Liver (tissue), 9 donors: ENCODE measurements around the gene NCS1. TPM values are rescaled to one million over a fixed set of nuclear protein-coding genes. Genes with fewer than 3 reads are reported as not detected.

ENCODE experiments used
- DNase-seq: peaks from one replicate; pipeline ENCODE4 v3.0.0-alpha.2; 2017; ENCODE audit warnings: low spot score
- H3K27ac ChIP-seq, 2 donors: one replicate each; pipeline ENCODE4 v1.7.0; 2013; ENCODE audit warnings: inconsistent platforms in 2 of 2, low read length in 2 of 2, control low read depth in 1 of 2, low read depth in 1 of 2, mild to moderate bottlenecking in 1 of 2
- H3K27me3 ChIP-seq, 4 donors: one replicate each; pipeline versions ENCODE4 v1.6.1 to v1.7.0; 2013; ENCODE audit warnings: low read length in 3 of 4, inconsistent platforms in 1 of 4, mild to moderate bottlenecking in 1 of 4, moderate library complexity in 1 of 4; ENCODE audit not compliant: control insufficient read depth in 4 of 4, insufficient read depth in 4 of 4
- H3K36me3 ChIP-seq, 4 donors: one replicate each; pipeline versions ENCODE4 v1.6.1 to v1.7.0; 2013; ENCODE audit warnings: low read length in 3 of 4, mild to moderate bottlenecking in 3 of 4, low read depth in 1 of 4, moderate library complexity in 1 of 4; ENCODE audit not compliant: control insufficient read depth in 4 of 4, insufficient read depth in 3 of 4
- H3K4me1 ChIP-seq, 4 donors: one replicate each; pipeline versions ENCODE4 v1.6.1 to v1.7.0; 2013; ENCODE audit warnings: low read length in 3 of 4, mild to moderate bottlenecking in 3 of 4, moderate library complexity in 1 of 4; ENCODE audit not compliant: control insufficient read depth in 4 of 4, insufficient read depth in 4 of 4
- H3K4me3 ChIP-seq, 3 donors: one replicate each; pipeline versions ENCODE4 v1.6.1 to v1.7.0; 2013; ENCODE audit warnings: low read length in 3 of 3, control low read depth in 1 of 3, low read depth in 1 of 3, mild to moderate bottlenecking in 1 of 3
- H3K9ac ChIP-seq, 2 donors: one replicate each; pipeline ENCODE4 v1.7.0; 2013; ENCODE audit warnings: low read length in 2 of 2, mild to moderate bottlenecking in 2 of 2, moderate library complexity in 2 of 2, control low read depth in 1 of 2, low read depth in 1 of 2
- H3K9me3 ChIP-seq, 4 donors: one replicate each; pipeline versions ENCODE4 v1.6.1 to v1.7.0; 2013; ENCODE audit warnings: low read length in 3 of 4; ENCODE audit not compliant: control insufficient read depth in 4 of 4
- ATF3 ChIP-seq: IDR thresholded peaks from 2 replicates; pipeline ENCODE4 v1.6.1; 2016; ENCODE audit warnings: antibody characterized with exemption
- EGR1 ChIP-seq, 2 donors: IDR thresholded peaks; 2 replicates each; pipeline ENCODE4 v1.6.1; 2016 to 2018; ENCODE audit warnings: antibody characterized with exemption in 2 of 2, low read depth in 2 of 2
- FOXA1 ChIP-seq: IDR thresholded peaks from 2 replicates; pipeline ENCODE4 v1.6.1; 2016; ENCODE audit warnings: antibody characterized with exemption
- FOXA2 ChIP-seq: IDR thresholded peaks from 2 replicates; pipeline ENCODE4 v1.6.1; 2016; ENCODE audit warnings: antibody characterized with exemption
- GABPA ChIP-seq, 2 donors: IDR thresholded peaks in 1 of 2; conservative IDR thresholded peaks in 1 of 2; 2 replicates each; pipeline ENCODE4 v1.6.1; 2016; ENCODE audit warnings: antibody characterized with exemption in 2 of 2, mild to moderate bottlenecking in 1 of 2, moderate library complexity in 1 of 2
- HNF4A ChIP-seq, 2 donors: conservative IDR thresholded peaks; 2 replicates each; pipeline ENCODE4 v1.6.1; 2016; ENCODE audit warnings: antibody characterized with exemption in 2 of 2, mild to moderate bottlenecking in 2 of 2
- HNF4G ChIP-seq: IDR thresholded peaks from 2 replicates; pipeline ENCODE4 v1.6.1; 2016; ENCODE audit warnings: antibody characterized with exemption
- MAX ChIP-seq: IDR thresholded peaks from 2 replicates; pipeline ENCODE4 v1.6.1; 2016; ENCODE audit warnings: antibody characterized with exemption
- RAD21 ChIP-seq, 2 donors: IDR thresholded peaks; 2 replicates each; pipeline ENCODE4 v1.6.1; 2016; ENCODE audit warnings: antibody characterized with exemption in 2 of 2, mild to moderate bottlenecking in 2 of 2
- TAF1 ChIP-seq: conservative IDR thresholded peaks from 2 replicates; pipeline ENCODE4 v1.6.1; 2016; ENCODE audit warnings: antibody characterized with exemption, mild to moderate bottlenecking
- YY1 ChIP-seq: IDR thresholded peaks from 2 replicates; pipeline ENCODE4 v1.6.1; 2016; ENCODE audit warnings: antibody characterized with exemption, mild to moderate bottlenecking
- WGBS: extraction: QIAGEN DNeasy Blood & Tissue Kit; methylation state at CpG from one replicate; pipeline ENCODE4 v1.1.7; 2013; 5-methylcytosine and 5-hydroxymethylcytosine counted together
- polyA plus RNA-seq, 2 donors: library from polyadenylated mRNA; stranded (reverse) in 1 of 2; unstranded in 1 of 2; fragments of 200-250 nt in 1 of 2; fragments of >200 nt in 1 of 2; fragmentation: Nextera tagmentation in 1 of 2; extraction: Ambion mirVana in 1 of 2; gene quantifications; one replicate each; pipeline versions ENCODE4 v1.2.1 to v1.2.3, GENCODE V29; 2013 to 2015
- total RNA-seq, 2 donors: library from RNA; depleted of rRNA; stranded (reverse); fragments of >200 nt; gene quantifications; one replicate each; pipeline ENCODE4 v1.2.3, GENCODE V29; 2014
- TF ChIP-seq, protein P1 (sequence below): IDR thresholded peaks from 2 replicates; pipeline ENCODE4 v1.6.1; 2016; ENCODE audit warnings: antibody characterized with exemption
- TF ChIP-seq, protein P2 (sequence below): IDR thresholded peaks from 2 replicates; pipeline ENCODE4 v1.6.1; 2016; ENCODE audit warnings: antibody characterized with exemption, mild to moderate bottlenecking
- donor health status: healthy.
- donor health status: healthy.
- donor health status: healthy.
- donor health status: healthy.
- donor health status: healthy.

The NCS1 gene
- total and polyA plus RNA-seq, 4 donors: 0.35 to 2.5 (median 1.2) TPM

- H3K9ac ChIP-seq: no peak overlapping the region
- H3K4me1 ChIP-seq: peaks cover 1 to 7% (median 4%) of the 10 kb centered on the region in 4 donors
- DNase-seq: no peak
- no peaks in the 10 kb centered on the region for H3K27me3 ChIP-seq
- H3K36me3 ChIP-seq: no peaks in the 10 kb centered on the region
- H3K9me3 ChIP-seq: no peaks in the 10 kb centered on the region
- TF ChIP-seq TAF1: no peak
- TF ChIP-seq, protein P1, sequence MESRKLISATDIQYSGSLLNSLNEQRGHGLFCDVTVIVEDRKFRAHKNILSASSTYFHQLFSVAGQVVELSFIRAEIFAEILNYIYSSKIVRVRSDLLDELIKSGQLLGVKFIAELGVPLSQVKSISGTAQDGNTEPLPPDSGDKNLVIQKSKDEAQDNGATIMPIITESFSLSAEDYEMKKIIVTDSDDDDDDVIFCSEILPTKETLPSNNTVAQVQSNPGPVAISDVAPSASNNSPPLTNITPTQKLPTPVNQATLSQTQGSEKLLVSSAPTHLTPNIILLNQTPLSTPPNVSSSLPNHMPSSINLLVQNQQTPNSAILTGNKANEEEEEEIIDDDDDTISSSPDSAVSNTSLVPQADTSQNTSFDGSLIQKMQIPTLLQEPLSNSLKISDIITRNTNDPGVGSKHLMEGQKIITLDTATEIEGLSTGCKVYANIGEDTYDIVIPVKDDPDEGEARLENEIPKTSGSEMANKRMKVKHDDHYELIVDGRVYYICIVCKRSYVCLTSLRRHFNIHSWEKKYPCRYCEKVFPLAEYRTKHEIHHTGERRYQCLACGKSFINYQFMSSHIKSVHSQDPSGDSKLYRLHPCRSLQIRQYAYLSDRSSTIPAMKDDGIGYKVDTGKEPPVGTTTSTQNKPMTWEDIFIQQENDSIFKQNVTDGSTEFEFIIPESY: no peak
- TF ChIP-seq, protein P2, sequence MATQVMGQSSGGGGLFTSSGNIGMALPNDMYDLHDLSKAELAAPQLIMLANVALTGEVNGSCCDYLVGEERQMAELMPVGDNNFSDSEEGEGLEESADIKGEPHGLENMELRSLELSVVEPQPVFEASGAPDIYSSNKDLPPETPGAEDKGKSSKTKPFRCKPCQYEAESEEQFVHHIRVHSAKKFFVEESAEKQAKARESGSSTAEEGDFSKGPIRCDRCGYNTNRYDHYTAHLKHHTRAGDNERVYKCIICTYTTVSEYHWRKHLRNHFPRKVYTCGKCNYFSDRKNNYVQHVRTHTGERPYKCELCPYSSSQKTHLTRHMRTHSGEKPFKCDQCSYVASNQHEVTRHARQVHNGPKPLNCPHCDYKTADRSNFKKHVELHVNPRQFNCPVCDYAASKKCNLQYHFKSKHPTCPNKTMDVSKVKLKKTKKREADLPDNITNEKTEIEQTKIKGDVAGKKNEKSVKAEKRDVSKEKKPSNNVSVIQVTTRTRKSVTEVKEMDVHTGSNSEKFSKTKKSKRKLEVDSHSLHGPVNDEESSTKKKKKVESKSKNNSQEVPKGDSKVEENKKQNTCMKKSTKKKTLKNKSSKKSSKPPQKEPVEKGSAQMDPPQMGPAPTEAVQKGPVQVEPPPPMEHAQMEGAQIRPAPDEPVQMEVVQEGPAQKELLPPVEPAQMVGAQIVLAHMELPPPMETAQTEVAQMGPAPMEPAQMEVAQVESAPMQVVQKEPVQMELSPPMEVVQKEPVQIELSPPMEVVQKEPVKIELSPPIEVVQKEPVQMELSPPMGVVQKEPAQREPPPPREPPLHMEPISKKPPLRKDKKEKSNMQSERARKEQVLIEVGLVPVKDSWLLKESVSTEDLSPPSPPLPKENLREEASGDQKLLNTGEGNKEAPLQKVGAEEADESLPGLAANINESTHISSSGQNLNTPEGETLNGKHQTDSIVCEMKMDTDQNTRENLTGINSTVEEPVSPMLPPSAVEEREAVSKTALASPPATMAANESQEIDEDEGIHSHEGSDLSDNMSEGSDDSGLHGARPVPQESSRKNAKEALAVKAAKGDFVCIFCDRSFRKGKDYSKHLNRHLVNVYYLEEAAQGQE: no peak
- no peak for TF ChIP-seq ATF3
- no peak for TF ChIP-seq EGR1 (IDR thresholded peaks at IDR 0.05; ENCODE audit: low read depth in 2 of 2)
- no peak for TF ChIP-seq FOXA1
- no peak for TF ChIP-seq MAX
- TF ChIP-seq HNF4A (conservative IDR thresholded peaks at IDR 0.05): no peak
- no peak for TF ChIP-seq HNF4G
- no peak for TF ChIP-seq YY1
- no peak for TF ChIP-seq FOXA2
- no peak overlapping the region for H3K4me3 ChIP-seq
- no peak overlapping the region for H3K27ac ChIP-seq
- WGBS: 94% methylated on average over 3 of the region's 3 CpGs
Measured at GRCh38 chr9:130160862-130161470, 11.2 kb upstream of the NCS1 start.

GRCh38 chr9:130165579-130165978, 6.6 kb upstream of the NCS1 start:
- Histone ChIP-seq H3K9me3 (no peaks in the 10 kb centered on the region), H3K27ac (no peak overlapping the region), H3K9ac (no peak overlapping the region), H3K36me3 (no peaks in the 10 kb centered on the region), H3K4me1 (no peaks in the 10 kb centered on the region), H3K27me3 (no peaks in the 10 kb centered on the region), H3K4me3 (no peak overlapping the region)
- WGBS: 96% methylated on average over 1 of the region's 1 CpG
- DNase-seq: no peak
- TF ChIP-seq HNF4G (no peak), FOXA2 (no peak), RAD21 (IDR thresholded peaks at IDR 0.05) (no peak), EGR1 (IDR thresholded peaks at IDR 0.05; ENCODE audit: low read depth in 2 of 2) (no peak), MAX (no peak), ATF3 (no peak), GABPA (IDR thresholded peaks at IDR 0.05 in 1 of 2, conservative IDR thresholded peaks at IDR 0.05 in 1 of 2) (no peak)
- TF ChIP-seq, protein P1: no peak
- TF ChIP-seq, protein P2: no peak
